Sigmoid colon (tissue), 4 donors: Measurements from ENCODE around the gene CDH15.

ENCODE experiments used
- EP300 ChIP-seq, 4 donors: sonication (generic); formaldehyde crosslinking; IDR thresholded peaks; one replicate each; pipeline ENCODE4 v1.6.1; 2017; ENCODE audit warnings: antibody characterized with exemption in 4 of 4
- POLR2AphosphoS5 ChIP-seq, 4 donors: sonication (generic); formaldehyde crosslinking; IDR thresholded peaks; one replicate each; pipeline ENCODE4 v1.6.1; 2017; ENCODE audit warnings: antibody characterized with exemption in 4 of 4
- TF ChIP-seq, protein P1 (sequence below), 4 experiments: fragments of 450-650 bp in 3 of 4; fragments of 200-600 bp in 1 of 4; IDR thresholded peaks; one replicate each; pipeline ENCODE4 v1.5.1; 2016 to 2019; ENCODE audit warnings: antibody characterized with exemption in 4 of 4, mild to moderate bottlenecking in 3 of 4, moderate library complexity in 2 of 4

DNA sequence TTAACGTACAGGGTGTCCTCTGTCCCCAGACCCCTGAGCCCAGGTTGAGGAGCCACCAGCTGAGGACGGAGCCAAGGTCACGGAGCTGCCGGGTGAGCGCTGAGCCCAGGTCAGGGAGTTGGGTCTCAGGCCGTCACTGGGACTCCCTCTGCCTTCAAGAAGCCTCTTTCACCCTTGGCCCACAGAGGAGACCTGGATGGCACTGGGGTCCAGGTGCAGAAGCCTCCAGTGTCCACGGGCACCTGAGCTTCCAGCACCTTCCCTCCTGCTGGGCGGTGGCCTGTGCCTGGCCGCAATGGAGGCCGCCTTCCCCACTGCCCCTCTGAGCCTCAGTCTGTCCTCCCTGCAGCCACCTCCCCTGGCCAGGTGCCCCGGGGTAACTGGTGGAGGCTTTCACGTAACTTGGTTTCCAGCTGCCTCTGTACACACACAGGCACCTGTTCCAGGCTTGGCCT is 31.6 kb upstream of the CDH15 start:
- TF ChIP-seq EP300 (IDR thresholded peaks at IDR 0.05) (no peak), POLR2AphosphoS5 (IDR thresholded peaks at IDR 0.05) (no peak)
- TF ChIP-seq, protein P1, sequence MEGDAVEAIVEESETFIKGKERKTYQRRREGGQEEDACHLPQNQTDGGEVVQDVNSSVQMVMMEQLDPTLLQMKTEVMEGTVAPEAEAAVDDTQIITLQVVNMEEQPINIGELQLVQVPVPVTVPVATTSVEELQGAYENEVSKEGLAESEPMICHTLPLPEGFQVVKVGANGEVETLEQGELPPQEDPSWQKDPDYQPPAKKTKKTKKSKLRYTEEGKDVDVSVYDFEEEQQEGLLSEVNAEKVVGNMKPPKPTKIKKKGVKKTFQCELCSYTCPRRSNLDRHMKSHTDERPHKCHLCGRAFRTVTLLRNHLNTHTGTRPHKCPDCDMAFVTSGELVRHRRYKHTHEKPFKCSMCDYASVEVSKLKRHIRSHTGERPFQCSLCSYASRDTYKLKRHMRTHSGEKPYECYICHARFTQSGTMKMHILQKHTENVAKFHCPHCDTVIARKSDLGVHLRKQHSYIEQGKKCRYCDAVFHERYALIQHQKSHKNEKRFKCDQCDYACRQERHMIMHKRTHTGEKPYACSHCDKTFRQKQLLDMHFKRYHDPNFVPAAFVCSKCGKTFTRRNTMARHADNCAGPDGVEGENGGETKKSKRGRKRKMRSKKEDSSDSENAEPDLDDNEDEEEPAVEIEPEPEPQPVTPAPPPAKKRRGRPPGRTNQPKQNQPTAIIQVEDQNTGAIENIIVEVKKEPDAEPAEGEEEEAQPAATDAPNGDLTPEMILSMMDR (IDR thresholded peaks at IDR 0.05): no peak
